DOHH2 (cell line): ENCODE results near the gene MAP7D2.

Experiments
- H3F3A ChIP-seq: fragments of 200-600 bp; sonication (generic), shearing (Covaris generic); 2 replicates; pipeline ENCODE4 v1.6.0; 2016; ENCODE audit warnings: antibody characterized with exemption, mild to moderate bottlenecking; ENCODE audit not compliant: control insufficient read depth, insufficient read depth
- H3K27ac ChIP-seq: fragments of 200-600 bp; sonication (generic); 2 replicates; pipeline ENCODE4 v1.5.1; 2014; ENCODE audit warnings: low read depth, mild to moderate bottlenecking, low read length, moderate library complexity
- H3K27me3 ChIP-seq: fragments of 200-600 bp; sonication (generic); 2 replicates; pipeline ENCODE4 v1.6.1; 2014; ENCODE audit warnings: mild to moderate bottlenecking, low read length, mixed read lengths; ENCODE audit not compliant: control insufficient read depth
- H3K36me3 ChIP-seq: fragments of 200-600 bp; sonication (generic); 2 replicates; pipeline ENCODE4 v1.6.1; 2014; ENCODE audit warnings: mild to moderate bottlenecking, low read length, moderate library complexity, mixed read lengths; ENCODE audit not compliant: control insufficient read depth
- H3K4me1 ChIP-seq: fragments of 200-600 bp; sonication (generic); 2 replicates; pipeline ENCODE4 v1.6.1; 2014; ENCODE audit warnings: mild to moderate bottlenecking, low read length, mixed read lengths; ENCODE audit not compliant: control insufficient read depth
- H3K4me2 ChIP-seq: fragments of 200-600 bp; sonication (generic); 2 replicates; pipeline ENCODE4 v1.6.0; 2014; ENCODE audit warnings: mild to moderate bottlenecking, low read length, moderate library complexity
- H3K4me3 ChIP-seq: fragments of 200-600 bp; sonication (generic); 2 replicates; pipeline ENCODE4 v1.5.1; 2014; ENCODE audit warnings: mild to moderate bottlenecking, low read length, mixed read lengths
- H3K79me2 ChIP-seq: fragments of 200-600 bp; sonication (generic); 2 replicates; pipeline ENCODE4 v1.6.1; 2014; ENCODE audit warnings: mild to moderate bottlenecking, low read length, mixed read lengths; ENCODE audit not compliant: control insufficient read depth
- H3K9me2 ChIP-seq: fragments of 200-600 bp; sonication (generic); replicated peaks from 2 replicates; pipeline ENCODE4 v1.6.1; 2014; ENCODE audit warnings: mild to moderate bottlenecking, low read length, mixed read lengths; ENCODE audit not compliant: control insufficient read depth
- H3K9me3 ChIP-seq: fragments of 200-600 bp; sonication (generic); 2 replicates; pipeline ENCODE4 v1.6.1; 2014; ENCODE audit warnings: antibody characterized with exemption, low read length, mixed read lengths; ENCODE audit not compliant: control insufficient read depth, insufficient read depth
- H4K20me1 ChIP-seq: fragments of 200-600 bp; sonication (generic); 2 replicates; pipeline ENCODE4 v1.6.0; 2014; ENCODE audit warnings: low read depth, mild to moderate bottlenecking, antibody characterized with exemption, low read length, moderate library complexity; ENCODE audit not compliant: control insufficient read depth, insufficient read depth
- EZH2phosphoT487 ChIP-seq: fragments of 200-600 bp; sonication (generic); IDR thresholded peaks from 2 replicates; pipeline ENCODE4 v1.6.1; 2017; ENCODE audit warnings: borderline replicate concordance, mild to moderate bottlenecking, antibody characterized with exemption, low read length, moderate library complexity, mixed read lengths
- TF ChIP-seq, protein P1 (sequence below): fragments of 200-600 bp; sonication (generic); IDR thresholded peaks from one replicate; pipeline ENCODE4 v1.5.1; 2014; ENCODE audit warnings: antibody characterized with exemption, mild to moderate bottlenecking, low read depth, low read length; ENCODE audit not compliant: poor library complexity, severe bottlenecking

The MAP7D2 gene

DNA sequence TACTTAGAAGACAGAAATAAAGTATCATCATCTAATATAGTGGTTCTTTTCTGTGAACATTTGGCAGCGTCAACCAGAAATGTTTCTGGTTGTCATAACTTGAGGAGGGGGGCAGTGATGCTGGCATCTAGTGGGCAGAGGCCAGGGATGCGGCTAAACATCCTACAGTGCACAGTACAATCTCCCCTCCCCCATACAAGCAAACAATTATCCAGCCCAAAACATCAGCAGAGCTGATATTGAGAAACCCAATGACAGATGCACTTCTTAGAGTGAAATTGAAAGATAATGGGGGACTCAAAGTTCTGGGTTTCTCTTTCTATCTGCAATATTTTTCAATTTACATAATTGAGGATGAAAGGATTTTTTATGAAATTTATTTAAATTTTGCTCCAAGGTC lies 26.9 kb upstream of the MAP7D2 start:
- no peak overlapping the region for H3K4me2 ChIP-seq
- H3K4me3 ChIP-seq = no peak overlapping the region
- H3K36me3 ChIP-seq = peaks cover 28% of the 10 kb centered on the region
- H3F3A ChIP-seq = no peaks in the 10 kb centered on the region
- H4K20me1 ChIP-seq = peaks cover 16% of the 10 kb centered on the region; the same call in 1 of the 2 replicates
- no peaks in the 10 kb centered on the region for H3K9me2 ChIP-seq
- no peak overlapping the region for H3K27ac ChIP-seq
- no peaks in the 10 kb centered on the region for H3K9me3 ChIP-seq
- H3K27me3 ChIP-seq = no peaks in the 10 kb centered on the region
- peaks cover 30% of the 10 kb centered on the region for H3K79me2 ChIP-seq
- peaks cover 24% of the 10 kb centered on the region for H3K4me1 ChIP-seq
- no peak for TF ChIP-seq EZH2phosphoT487
- TF ChIP-seq, protein P1, sequence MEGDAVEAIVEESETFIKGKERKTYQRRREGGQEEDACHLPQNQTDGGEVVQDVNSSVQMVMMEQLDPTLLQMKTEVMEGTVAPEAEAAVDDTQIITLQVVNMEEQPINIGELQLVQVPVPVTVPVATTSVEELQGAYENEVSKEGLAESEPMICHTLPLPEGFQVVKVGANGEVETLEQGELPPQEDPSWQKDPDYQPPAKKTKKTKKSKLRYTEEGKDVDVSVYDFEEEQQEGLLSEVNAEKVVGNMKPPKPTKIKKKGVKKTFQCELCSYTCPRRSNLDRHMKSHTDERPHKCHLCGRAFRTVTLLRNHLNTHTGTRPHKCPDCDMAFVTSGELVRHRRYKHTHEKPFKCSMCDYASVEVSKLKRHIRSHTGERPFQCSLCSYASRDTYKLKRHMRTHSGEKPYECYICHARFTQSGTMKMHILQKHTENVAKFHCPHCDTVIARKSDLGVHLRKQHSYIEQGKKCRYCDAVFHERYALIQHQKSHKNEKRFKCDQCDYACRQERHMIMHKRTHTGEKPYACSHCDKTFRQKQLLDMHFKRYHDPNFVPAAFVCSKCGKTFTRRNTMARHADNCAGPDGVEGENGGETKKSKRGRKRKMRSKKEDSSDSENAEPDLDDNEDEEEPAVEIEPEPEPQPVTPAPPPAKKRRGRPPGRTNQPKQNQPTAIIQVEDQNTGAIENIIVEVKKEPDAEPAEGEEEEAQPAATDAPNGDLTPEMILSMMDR = no peak

GRCh38 chrX:20143111-20143510 lies 26.4 kb upstream of the MAP7D2 start:
- Histone ChIP-seq H3K4me3 (no peak overlapping the region), H4K20me1 (peaks cover 16% of the 10 kb centered on the region; the same call in 1 of the 2 replicates), H3K4me2 (peak overlapping the region; percentile 53; the same call in 1 of the 2 replicates), H3K79me2 (peaks cover 35% of the 10 kb centered on the region), H3F3A (no peaks in the 10 kb centered on the region), H3K9me2 (no peaks in the 10 kb centered on the region), H3K36me3 (peaks cover 32% of the 10 kb centered on the region), H3K27me3 (no peaks in the 10 kb centered on the region), H3K4me1 (peaks cover 24% of the 10 kb centered on the region), H3K9me3 (no peaks in the 10 kb centered on the region), H3K27ac (no peak overlapping the region)
- TF ChIP-seq EZH2phosphoT487 = no peak
- TF ChIP-seq, protein P1 = no peak

- Histone ChIP-seq H3K4me1 (peaks cover 20% of the 10 kb centered on the region), H3K4me2 (peak within 1 kb of the TSS; percentile 74), H3K9me2 (no peaks in the 10 kb centered on the region), H3K27me3 (no peaks in the 10 kb centered on the region), H3K9me3 (no peaks in the 10 kb centered on the region), H4K20me1 (peaks cover 16% of the 10 kb centered on the region; the same call in 1 of the 2 replicates), H3K36me3 (peaks cover 43% of the 10 kb centered on the region), H3K4me3 (peak within 1 kb of the TSS; percentile 82), H3K27ac (peak within 1 kb of the TSS; percentile 52), H3F3A (no peaks in the 10 kb centered on the region), H3K79me2 (peaks cover 46% of the 10 kb centered on the region)
- no peak for TF ChIP-seq EZH2phosphoT487
- TF ChIP-seq, protein P1 = no peak
Measured at GRCh38 chrX:20141281-20142220, 24.8 kb upstream of the MAP7D2 start, which contains the start of gene EIF1AX. Gene EIF1AX, minus strand, starts transcription at chrX:20141838. Its CDS starts 198 bp downstream, at chrX:20141640.
